Fibroblast of skin of right biceps (primary cell): ENCODE measurements around the gene RPUSD3.

ENCODE experiments used
- DNase-seq: peaks from one replicate; pipeline ENCODE4 v3.0.0-alpha.2; 2013

RPUSD3 gene

DNA sequence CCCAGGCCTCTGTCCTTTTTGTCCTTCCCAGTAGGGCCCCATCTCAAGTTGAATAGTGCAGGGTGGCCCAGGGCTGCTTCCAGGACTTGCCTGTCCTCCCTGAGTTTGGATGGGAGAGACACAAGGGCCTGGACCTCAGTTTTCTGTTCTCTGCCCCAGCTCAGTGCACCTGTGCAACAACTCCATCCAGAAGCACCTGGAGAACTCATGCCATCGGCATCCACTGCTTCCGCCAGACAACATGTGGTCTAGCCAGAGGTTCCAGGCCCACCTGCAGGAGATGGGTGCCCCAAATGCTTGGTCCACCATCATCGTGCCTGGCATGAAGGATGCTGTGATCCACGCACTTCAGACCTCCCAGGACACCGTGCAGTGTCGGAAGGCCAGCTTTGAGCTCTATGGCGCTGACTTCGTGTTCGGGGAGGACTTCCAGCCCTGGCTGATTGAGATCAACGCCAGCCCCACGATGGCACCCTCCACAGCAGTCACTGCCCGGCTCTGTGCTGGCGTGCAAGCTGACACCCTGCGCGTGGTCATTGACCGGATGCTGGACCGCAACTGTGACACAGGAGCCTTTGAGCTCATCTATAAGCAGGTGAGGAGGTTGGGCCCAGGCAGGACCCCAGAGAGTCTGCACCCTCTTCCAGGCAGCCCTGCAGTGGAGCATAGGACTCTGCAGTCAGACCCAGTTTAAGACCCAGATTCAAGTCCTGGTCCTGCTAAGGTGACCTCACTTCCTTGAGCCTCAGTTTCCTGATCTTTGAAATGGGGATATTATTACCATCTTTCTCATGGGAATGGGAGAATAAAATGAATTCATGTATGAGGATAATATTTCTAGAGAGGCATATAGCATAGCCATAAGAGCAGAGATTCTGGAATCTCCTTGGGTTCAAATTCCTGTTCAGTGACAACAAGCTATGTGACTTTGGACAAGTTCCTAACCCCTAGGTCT lies 14.7 kb downstream of the RPUSD3 start:
- no peak for DNase-seq

DNA sequence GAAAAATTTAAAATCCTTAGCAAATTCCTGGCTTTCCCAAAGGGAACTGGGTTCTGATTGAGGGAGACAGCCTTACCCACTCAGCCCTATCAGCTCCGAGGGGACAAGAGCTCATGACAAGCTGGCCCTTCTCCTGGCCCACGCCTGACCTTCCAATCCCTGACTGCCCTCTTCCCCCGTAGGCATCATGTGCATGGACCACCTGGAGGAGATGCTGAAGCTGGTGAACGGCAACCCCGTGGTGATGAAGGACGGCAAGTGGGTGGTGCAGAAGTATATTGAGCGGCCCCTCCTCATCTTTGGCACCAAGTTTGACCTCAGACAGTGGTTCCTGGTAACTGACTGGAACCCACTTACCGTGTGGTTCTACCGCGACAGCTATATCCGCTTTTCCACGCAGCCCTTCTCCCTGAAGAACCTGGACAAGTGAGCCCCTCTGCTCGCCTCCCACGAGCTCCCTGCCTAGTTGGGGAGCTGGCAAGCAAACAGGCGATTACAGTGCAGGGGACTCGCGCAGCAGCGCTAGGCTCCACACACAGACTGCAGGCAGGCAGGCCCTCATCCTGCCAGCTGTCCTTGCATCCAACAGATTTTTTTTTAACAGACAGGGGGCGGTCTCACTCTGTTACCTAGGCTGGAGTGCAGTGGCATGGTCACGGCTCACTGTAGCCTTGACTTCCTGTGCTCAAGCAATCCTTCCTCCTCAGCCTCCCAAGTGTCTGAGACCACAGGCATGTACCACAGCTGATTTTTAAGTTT lies 16.8 kb downstream of the RPUSD3 start:
- peak; percentile 31 for DNase-seq

DNA sequence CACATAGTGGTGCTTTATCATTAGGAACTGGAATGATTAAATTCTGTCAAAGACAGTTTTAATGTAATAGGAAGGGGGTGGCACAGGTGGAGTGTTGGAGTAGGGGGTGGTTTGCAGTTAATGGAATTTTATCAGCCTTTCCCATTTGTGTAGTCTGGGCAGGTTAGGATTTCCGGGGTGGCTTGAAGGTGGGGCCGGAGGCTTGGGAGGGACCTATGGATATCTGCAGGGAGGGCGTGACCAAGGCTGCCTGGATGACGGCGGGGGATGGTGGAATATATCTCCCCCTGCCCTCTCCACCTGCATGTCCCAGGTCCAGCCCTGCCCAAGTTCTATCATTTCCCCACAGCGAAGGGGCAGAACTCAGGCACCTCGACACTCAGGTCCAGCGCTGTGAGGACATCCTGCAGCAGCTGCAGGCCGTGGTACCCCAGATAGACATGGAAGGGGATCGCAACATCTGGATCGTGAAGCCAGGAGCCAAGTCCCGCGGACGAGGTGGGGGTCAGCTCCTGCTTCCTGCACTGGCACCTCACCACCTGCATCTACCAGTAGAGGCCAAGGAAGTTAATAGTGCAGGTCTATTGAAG lies 18.3 kb downstream of the RPUSD3 start:
- DNase-seq = no peak

DNA sequence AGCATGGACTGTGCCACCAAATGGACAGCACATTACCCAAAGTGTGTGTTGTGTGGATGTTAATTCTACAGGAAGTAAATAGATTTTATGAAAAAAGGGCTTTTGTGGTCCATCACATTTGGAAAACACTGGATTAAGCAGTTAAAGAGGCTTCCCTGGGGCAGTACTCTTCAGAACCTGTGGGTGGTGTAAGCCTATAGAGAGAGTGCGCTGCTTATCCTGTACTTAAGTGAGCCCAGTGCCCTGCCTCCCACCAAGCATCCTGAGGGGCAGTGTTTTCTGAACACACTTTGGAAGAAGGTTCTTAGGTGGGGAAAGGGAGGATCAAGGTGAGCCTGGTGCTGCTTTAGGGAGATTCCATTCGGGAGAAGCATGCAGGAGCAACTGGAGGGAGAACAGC lies 22.9 kb downstream of the RPUSD3 start:
- no peak for DNase-seq

DNA sequence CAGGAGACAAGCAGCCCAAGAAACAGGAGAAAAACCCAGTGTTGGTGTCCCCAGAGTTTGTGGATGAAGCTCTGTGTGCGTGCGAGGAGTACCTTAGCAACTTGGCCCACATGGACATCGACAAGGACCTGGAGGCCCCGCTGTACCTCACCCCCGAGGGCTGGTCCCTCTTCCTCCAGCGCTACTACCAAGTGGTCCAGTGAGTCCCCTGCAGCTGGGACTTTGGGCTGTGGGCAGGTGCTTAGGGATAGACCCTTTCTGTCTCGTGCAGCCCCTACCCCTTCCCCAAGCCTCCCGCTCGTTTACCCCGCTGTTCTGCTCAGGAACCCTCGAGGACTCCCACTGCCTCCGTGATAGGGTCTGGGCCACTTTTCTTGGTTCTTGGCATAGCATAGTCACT lies 23.3 kb downstream of the RPUSD3 start:
- no peak for DNase-seq

DNA sequence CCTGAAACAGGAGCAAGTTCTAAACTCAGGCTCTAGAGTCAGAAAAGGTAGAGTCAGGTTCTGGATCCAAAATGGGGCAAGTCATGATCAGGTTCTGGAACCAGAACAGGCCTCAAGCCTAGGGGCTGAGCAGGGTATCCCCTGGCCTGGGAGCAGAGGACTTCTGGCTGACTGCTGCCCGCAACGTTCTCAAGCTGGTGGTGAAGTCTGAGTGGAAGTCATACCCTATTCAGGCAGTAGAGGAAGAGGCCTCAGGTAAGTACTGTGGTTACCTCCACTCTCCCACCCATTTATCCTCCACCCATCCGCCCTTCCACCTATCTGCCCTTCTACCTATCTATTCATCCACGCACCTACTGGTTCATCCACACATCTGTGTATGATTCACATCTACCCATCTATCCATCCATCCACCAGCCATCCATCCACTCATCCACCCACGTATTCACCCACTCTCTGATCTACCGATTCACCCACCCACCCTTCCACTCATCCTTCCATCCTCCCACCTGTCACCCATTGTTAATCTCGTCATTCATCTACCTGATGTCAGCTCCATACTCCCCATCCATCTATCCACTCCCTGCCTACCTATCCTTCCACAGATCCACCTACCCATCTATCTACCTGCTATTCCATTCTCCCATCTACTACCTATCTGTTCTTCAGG lies 25.0 kb downstream of the RPUSD3 start:
- DNase-seq = no peak

DNA sequence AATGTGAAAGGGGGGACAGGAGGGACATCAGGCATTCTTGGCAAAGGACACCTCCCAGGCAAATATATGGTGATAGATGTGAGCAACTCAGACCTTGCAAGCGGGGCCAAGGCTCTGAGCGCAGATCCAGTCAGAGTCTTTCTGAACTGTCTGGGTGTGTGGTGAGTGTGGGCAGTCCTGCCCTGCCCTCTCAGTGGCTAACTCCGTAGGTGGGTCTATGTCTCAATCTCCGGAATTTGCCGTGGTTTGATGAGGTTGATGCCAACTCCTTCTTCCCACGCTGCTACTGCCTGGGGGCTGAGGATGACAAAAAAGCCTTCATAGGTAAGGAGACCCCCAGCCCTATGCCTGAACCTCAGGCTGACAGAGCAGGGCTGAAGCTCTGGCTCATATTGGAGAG lies 26.4 kb downstream of the RPUSD3 start:
- DNase-seq = no peak

DNA sequence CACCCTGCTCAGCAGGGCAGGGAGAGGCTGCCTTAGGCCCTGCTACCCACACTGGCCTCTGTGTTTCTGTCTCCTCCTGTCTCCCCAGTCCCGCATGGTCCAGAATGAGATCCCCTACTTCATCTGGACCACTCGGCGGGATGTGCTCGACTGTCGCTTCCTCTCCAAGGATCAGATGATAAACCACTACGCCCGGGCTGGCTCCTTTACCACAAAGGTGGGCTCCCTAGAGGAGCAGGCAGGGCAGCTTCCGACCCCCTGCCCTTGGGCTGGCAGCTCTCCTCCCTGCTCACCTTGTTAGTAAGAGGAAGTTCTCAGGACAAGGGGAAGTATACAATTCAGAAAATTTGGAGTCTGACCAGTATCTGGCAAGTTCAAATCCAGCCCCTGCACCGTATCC lies 27.8 kb downstream of the RPUSD3 start:
- no peak for DNase-seq

DNA sequence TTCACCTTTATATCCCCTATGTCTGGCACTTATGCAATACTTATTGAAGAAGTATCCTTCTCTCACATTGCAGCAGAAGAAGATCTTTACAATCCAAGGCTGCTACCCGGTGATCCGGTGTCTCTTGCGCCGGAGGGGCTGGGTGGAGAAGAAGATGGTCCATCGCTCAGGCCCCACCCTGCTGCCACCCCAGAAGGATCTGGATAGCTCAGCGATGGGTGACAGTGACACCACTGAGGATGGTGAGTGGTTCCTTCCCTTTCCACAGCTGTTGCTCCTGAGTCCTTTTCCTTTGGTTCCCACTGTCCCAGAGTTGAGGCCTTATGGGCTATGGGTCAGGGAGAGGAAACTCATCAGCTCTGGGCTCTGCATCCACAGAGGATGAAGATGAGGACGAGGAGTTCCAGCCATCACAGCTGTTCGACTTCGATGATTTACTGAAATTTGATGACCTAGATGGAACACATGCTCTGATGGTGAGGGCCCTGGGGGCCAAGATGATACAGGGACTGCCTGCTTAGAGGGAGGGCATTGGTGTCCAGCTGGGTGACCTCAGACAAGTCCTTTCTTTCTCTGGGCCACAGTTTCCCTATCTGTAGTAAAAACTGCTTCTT lies 30.8 kb downstream of the RPUSD3 start:
- DNase-seq = no peak

DNA sequence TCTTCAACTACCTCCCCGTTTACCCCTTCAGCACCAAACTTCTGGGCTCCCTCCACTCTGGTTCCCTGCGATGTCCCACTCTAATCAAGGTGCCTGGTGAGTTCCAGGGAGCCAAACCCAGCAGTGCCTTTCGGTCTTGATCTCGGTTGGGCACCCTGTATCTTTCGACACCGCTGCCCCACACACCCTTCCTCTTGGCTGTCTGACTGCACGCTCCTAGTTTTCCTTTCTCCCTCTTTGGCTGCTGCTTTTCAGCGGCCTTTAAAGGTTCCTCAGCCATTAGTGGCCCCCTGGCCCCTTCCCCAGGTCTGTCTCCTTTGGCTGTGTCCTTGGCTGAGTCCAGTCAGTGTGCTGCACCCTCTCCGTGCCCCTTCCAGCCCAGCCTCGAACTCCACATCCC lies 33.0 kb downstream of the RPUSD3 start:
- DNase-seq = no peak

DNA sequence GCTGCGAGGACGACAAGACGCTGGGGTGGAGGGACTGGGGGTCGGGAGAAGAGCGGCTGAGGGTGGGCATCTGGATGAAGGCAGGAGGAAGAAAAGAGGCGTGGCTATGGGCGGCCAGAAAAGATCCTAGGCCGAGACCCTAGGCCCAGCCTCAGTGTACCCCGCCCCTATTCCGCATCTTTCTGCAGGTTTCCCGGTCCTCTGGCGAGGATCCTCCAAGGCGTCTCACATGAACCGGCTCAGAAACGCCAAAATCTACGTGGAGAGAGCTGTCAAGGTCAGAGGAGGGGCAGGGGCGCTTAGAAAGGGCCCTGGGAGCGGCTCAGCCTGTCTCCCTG lies 33.4 kb downstream of the RPUSD3 start:
- DNase-seq = no peak

DNA sequence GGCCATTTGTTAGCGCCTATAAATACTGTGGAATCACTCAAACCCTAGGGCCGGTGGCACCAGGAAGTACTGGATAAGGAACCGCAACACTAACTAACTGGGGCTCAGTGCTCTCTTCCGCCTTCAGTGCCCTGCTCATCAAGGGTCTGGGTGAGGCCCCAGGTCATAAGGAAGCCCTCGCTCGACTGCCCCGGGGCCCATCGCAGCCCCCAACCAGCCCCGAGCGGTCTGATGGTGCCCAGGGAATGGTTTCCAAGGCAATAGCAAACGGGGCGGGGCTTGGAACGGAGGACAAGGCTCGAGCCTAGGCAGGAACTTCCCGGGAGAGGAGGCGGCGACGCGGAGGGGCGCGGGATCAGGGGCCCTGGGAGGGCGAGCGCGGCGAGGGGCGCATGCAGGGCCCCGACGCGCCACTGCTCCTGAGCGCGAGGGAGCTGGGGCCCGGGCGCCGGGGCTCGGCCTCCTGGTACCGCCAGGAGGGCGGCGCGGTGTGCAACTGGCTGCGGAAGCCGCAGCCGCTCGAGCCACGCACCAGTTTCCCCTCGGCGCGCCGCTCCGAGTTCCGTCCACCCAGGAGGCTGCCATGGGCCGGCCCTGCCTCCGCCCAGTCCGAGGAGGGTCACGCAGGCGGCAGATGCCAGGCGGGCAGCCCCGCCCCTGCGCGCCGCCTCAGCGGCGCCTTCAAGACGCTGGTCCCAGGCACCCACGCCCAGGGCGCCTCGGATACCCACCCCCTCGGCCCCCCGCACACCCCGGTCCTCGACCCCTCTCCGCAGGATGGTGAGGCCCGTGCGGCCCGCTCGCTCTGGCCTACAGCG lies 34.0 kb downstream of the RPUSD3 start, which contains the start of gene TTLL3:
Gene TTLL3 (plus strand): TSS at position 648 of the 818 bp plus-strand sequence. CDS start 400 bp downstream, outside the sequence.
- peak; percentile 65 for DNase-seq

DNA sequence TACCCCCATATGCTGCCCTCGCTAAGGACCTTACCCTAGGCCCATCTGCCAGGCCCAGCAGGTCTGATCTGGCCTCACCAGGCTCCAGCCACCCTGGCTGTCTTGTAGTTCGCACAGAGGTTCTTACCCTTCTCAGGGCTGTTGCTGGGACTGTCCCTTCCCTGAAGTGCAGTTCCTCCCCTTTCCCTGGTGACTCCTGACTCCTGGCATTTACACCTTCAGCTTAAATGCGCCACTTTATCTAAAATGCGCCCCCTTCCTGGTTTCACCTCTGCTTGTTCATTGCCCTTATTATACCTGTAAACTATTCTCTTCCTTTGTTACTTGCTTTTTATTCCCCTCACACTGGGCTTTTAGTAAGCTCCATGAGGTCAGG lies 34.6 kb downstream of the RPUSD3 start:
- no peak for DNase-seq

DNA sequence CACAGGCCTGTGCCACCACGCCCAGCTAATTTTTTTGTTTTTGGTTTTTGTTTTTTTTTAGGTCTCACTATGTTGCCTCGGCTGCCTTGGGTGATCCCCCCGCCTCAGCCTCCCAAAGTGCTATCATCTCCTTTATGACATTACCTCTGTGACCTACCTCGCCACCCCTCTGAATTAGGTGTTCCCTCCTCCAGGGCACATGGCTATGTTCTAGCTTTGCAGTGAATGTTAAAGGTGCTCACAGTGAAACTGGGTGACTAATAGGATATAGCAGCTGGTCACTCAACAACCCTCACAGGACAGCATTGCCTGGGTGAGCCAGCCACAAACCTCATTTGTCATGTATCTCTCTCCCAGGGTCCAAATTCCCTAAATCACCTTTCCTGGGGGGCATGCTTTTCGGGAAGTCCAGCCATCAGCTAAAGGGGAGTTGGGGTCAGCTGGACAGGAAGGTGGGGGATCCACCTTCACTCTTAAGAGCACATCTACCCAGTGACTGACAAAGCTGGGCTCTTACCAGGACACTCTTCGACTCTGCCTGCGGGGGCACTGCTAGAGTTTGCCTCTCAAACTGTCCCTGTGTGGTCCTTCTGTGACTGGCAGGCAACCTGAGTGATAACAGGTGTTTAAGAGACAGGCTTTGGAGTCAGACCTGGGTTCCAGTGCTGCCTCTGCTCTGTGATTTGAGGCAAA lies 35.3 kb downstream of the RPUSD3 start:
- DNase-seq = peak; percentile 34

DNA sequence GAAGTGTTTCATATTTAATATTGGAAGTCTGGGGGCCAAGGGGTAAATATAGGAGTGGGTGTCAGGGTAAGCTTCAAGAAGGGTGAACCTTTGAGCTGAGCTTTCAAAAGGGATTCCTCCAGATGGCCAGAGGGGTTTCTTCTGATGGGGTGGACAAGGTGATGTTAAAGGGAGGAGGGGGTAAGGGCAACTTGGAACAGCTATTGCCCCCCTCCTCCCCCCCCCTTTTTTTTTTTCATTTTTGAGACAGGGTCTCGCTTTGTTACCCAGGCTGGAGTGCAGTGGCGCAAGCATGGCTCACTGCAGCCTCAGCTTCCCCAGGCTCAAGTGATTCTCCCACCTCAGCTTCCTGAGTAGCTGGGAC lies 35.8 kb downstream of the RPUSD3 start:
- DNase-seq = no peak

DNA sequence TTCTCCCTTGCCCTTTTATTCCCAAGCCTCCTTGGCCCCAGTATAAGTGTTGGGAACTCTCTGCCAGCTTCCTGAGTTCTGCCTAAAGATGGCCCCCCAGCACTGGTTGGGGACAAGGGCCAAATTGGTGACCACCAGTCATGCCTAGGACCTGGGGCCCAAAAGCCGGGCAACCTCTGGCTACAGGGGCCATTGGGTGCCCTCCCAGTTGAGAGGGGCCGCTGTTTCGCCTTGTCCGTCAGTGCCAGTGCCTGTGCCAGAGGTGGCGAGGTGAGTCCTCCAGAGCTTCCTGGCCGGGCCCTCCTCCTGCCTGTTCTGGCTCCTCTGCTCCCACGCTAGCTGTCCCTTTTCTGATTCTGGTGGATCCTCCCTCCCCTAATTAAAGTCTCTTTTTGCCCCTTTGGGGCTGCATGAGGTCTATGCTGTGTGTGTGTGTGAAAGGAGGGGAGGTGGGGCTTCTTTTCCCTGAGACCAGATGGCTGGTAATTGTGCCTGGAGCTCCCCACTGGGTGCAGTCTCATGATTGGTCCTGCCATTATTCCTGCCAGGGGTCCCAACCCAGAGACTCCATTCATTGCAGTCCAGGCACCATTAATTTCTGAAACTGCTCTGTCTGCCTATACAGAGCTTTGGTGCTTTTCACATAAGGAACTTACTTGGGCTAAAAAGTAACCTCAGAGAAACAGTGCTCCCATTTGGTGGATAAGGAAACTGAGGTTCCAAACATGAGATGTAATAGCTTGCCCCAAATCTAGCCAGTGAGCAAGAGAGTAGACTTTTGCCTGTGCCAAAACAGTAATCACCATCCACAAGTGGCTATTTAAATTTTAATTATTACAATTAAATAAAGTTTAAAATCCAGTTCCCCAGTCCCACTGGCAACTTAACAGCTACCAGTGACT lies 36.9 kb downstream of the RPUSD3 start:
- no peak for DNase-seq

DNA sequence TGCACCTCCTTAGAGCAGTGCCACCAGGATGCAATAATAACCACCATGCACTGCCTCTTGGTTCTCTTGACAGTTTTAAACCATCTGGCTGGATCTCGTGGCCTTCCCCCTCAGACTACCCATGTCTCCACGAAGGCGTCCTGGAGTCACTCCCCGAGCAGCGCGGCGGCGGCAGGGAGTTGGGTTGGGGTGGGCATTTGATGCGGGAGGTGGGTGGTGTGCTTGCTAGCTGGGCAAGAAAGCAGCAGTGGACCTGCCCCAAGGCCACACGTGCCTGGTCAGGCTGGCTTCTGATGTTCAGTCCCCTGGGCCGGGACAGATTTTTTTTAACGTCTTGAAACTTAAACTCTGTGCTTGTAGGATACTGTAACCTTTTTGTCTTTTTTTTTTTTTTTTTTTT lies 37.7 kb downstream of the RPUSD3 start:
- DNase-seq = no peak

DNA sequence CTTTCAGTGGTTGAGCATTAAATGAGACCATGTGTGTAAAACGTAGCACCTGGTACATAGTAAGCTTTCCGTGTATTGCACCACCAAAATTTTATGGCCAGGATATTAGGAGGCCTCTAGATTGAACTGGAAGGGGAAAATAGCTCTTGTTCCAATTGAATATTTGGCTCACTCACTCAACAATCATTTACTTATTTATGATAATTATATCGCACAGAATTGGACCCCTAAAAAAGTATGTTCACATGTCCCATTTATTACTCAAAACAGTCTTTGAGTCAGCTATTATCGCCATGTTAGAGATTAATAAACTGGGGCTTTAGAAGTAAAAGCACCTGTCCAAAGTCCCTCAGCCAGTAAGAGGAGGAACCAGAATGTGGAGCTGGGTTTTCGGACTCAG lies 38.8 kb downstream of the RPUSD3 start:
- no peak for DNase-seq

DNA sequence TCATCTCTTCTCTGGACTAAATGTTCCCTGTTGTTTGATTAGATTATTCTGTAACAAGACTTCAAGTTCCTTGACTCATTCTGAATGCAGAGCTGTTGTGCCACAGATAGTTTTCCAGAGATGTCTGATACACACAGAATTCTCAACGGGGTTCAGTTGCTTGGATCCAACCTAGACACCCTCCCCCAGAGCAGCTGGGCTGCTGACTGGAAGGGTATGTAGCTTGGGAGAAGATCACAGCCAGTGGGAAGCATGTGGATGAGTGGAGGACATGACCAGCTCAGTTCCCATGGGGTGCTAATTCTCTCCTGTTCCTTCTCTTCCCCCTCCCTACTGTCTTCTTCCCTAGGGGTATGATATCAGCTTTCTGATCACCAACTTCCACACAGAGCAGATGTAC lies 40.3 kb downstream of the RPUSD3 start:
- no peak for DNase-seq

DNA sequence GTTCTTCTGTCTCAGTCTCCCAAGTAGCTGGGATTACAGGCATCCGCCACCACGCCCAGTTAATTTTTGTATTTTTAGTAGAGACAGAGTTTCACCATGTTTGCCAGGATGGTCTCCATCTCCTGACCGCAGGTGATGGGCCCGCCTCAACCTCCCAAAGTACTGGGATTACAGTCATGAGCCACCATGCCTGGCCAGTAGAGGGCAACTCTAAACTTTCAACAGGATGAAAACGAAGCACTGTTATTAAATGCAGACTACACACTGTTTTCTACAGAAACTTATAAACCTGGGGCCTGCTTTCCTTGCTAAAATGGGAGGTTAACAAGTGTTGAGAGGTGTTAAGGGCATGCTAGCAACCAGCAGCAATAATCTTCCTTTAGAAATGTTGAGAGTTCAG lies 43.3 kb downstream of the RPUSD3 start:
- DNase-seq = no peak
